Body of pancreas (tissue), 4 donors: Measurements from ENCODE around the gene TSR1. TPM values are rescaled to one million over a fixed set of nuclear protein-coding genes. Genes with fewer than 3 reads are reported as not detected.

Experiments used
- ATAC-seq: fragments of 150-250 bp; one replicate; pipeline ENCODE4 v1.9.1; 2016
- DNase-seq, 4 donors: peaks; one replicate each; pipeline ENCODE4 v3.0.0-alpha.2; 2019
- H3K27ac ChIP-seq, 4 donors: fragments of 200-600 bp; sonication (generic); 1 replicate in 3 of 4; 2 replicates in 1 of 4; pipeline versions ENCODE4 v1.5.1 to v1.6.1; 2016 to 2019; ENCODE audit warnings: mild to moderate bottlenecking in 1 of 4, mixed read lengths in 1 of 4, moderate library complexity in 1 of 4
- H3K27me3 ChIP-seq, 2 donors: fragments of 200-600 bp; sonication (generic); one replicate each; pipeline ENCODE4 v1.6.0; 2016; ENCODE audit warnings: mild to moderate bottlenecking in 1 of 2
- H3K36me3 ChIP-seq, 2 donors: fragments of 200-600 bp; sonication (generic); replicated peaks in 1 of 2; 2 replicates each; pipeline ENCODE4 v1.5.1; 2016; ENCODE audit warnings: low read depth in 2 of 2; ENCODE audit not compliant: insufficient read depth in 1 of 2
- H3K4me1 ChIP-seq: fragments of 200-600 bp; sonication (generic); one replicate; pipeline ENCODE4 v1.6.0; 2016
- H3K4me3 ChIP-seq, 2 donors: fragments of 200-600 bp; sonication (generic); 1 replicate in 1 of 2; 2 replicates in 1 of 2; pipeline ENCODE4 v1.5.1; 2016 to 2019
- H3K9me3 ChIP-seq, 3 donors: fragments of 200-600 bp; sonication (generic); 1 replicate in 2 of 3; 2 replicates in 1 of 3; pipeline ENCODE4 v1.5.1; 2016
- POLR2A ChIP-seq, 3 donors: fragments of 450-650 bp; IDR thresholded peaks; one replicate each; pipeline ENCODE4 v1.6.1; 2016; ENCODE audit warnings: antibody characterized with exemption in 3 of 3, mild to moderate bottlenecking in 2 of 3
- WGBS, 2 donors: methylation state at CpG; one replicate each; pipeline ENCODE4 v1.1.5; 2017; 5-methylcytosine and 5-hydroxymethylcytosine counted together
- intact Hi-C: fragments of 100-400 bp; cut with DNase I; formaldehyde crosslinking; loops from one replicate; pipeline ENCODE4 v1.15.1; 2023
- small RNA-seq: library from RNA; depleted of rRNA; stranded (forward); fragments of <200 nt; gene quantifications from one replicate; pipeline ENCODE3, GENCODE V24; 2016
- total RNA-seq, 2 donors: library from RNA; depleted of rRNA; stranded (reverse); fragments of >200 nt; gene quantifications; one replicate each; pipeline ENCODE4 v1.1.0, GENCODE V29; 2016
- TF ChIP-seq, protein P1 (sequence below), 7 experiments: fragments of 450-650 bp in 4 of 7; fragments of 200-600 bp in 3 of 7; sonication (generic) in 3 of 7; IDR thresholded peaks; one replicate each; pipeline ENCODE4 v1.5.1; 2016 to 2019; ENCODE audit warnings: antibody characterized with exemption in 7 of 7

The TSR1 gene
- total RNA-seq, 2 donors from 2014 or later: 24.9 to 59.3 TPM

DNA sequence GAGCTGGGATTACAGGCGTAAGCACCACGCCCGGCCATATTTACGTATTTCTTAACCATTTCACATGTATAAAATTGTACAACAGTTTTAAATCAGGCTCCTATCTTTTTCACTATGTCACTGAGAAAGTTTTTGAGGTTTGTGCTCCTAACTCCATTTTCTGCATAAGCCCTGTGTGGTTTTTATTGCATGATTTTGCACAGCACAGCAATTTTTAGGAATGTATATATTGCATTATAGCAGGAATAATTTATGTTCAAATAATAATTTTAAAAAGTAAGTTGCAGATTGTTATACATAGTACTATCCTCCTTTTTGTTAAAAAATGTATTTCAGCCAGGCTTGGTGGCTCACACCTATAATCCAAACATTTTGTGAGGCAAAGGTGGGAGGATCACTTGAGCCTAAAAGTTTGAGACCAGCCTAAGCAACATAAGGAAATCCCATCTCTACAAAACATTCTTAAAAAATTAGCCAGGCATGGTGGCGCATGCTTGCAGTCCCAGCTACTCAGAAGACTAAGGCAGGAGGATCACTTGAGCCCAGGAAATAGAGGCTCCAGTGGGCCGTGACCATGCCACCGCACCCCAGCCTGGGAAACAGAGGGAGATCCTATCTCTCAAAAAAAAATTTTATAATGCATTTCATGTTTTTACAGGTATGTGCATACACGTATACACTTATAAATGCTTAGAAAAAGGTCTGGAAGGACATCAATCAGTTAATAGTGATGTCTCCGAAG lies 58.7 kb downstream of the TSR1 start:
- Histone ChIP-seq H3K27ac (no peak overlapping the region), H3K9me3 (no peaks in the 10 kb centered on the region), H3K4me1 (no peaks in the 10 kb centered on the region), H3K36me3 (peaks cover 0 to 19% of the 10 kb centered on the region in 2 donors), H3K4me3 (no peak overlapping the region), H3K27me3 (no peaks in the 10 kb centered on the region)
- TF ChIP-seq, protein P1, sequence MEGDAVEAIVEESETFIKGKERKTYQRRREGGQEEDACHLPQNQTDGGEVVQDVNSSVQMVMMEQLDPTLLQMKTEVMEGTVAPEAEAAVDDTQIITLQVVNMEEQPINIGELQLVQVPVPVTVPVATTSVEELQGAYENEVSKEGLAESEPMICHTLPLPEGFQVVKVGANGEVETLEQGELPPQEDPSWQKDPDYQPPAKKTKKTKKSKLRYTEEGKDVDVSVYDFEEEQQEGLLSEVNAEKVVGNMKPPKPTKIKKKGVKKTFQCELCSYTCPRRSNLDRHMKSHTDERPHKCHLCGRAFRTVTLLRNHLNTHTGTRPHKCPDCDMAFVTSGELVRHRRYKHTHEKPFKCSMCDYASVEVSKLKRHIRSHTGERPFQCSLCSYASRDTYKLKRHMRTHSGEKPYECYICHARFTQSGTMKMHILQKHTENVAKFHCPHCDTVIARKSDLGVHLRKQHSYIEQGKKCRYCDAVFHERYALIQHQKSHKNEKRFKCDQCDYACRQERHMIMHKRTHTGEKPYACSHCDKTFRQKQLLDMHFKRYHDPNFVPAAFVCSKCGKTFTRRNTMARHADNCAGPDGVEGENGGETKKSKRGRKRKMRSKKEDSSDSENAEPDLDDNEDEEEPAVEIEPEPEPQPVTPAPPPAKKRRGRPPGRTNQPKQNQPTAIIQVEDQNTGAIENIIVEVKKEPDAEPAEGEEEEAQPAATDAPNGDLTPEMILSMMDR (IDR thresholded peaks at IDR 0.05): no peak
- TF ChIP-seq POLR2A (IDR thresholded peaks at IDR 0.05): no peak
- DNase-seq: no peak
- no peak for ATAC-seq
- WGBS, 2 donors: 93 to 94% methylated on average over 9 of the region's 9 CpGs
- intact Hi-C loops: no loop called here

DNA sequence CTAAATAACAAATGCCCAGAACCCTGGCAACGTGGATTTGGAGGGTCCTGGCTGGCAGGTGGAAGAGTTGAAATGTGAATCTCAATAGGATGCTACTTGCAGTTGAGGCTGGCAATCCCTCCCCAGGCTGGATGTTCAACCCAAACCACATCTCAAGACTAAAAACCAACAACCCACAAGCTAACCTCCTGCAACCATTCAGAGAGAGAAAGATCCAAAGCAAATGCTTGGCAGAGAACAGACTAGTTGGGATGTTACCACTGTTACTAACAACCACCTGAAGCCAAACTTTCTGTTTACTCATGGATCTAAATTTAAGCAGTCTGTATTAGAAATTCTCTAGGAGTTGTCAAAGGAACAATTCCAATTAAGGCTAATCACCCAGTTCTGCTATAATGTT lies 60.5 kb downstream of the TSR1 start:
- Histone ChIP-seq H3K9me3 (no peaks in the 10 kb centered on the region), H3K27ac (no peak overlapping the region), H3K27me3 (no peaks in the 10 kb centered on the region), H3K4me1 (no peaks in the 10 kb centered on the region), H3K36me3 (peaks cover 0 to 14% of the 10 kb centered on the region in 2 donors), H3K4me3 (no peak overlapping the region)
- TF ChIP-seq, protein P1 (IDR thresholded peaks at IDR 0.05): no peak
- no peak for TF ChIP-seq POLR2A (IDR thresholded peaks at IDR 0.05)
- WGBS, 2 donors: 56 to 90% methylated on average over 1 of the region's 1 CpG
- DNase-seq (no peak), ATAC-seq (no peak)
- intact Hi-C loops: no loop called here

GRCh38 chr17:2274414-2274813 lies 61.8 kb downstream of the TSR1 start:
- WGBS, 2 donors: 38 to 54% methylated on average over 2 of the region's 2 CpGs
- DNase-seq: no peak

More at GRCh38 chr17:2274414-2274813, 61.8 kb downstream of the TSR1 start:
- Histone ChIP-seq H3K27me3 (no peaks in the 10 kb centered on the region), H3K4me1 (no peaks in the 10 kb centered on the region), H3K36me3 (peaks cover 0 to 8% of the 10 kb centered on the region in 2 donors), H3K4me3 (no peak overlapping the region), H3K27ac (no peak overlapping the region), H3K9me3 (no peaks in the 10 kb centered on the region)
- no peak for ATAC-seq
- intact Hi-C loops: no loop called here
- TF ChIP-seq, protein P1 (IDR thresholded peaks at IDR 0.05): no peak
- TF ChIP-seq POLR2A (IDR thresholded peaks at IDR 0.05): no peak

Small RNA genes within 50 kb of the gene (small RNA-seq; reads per million reads assigned to genes)
- gene AC006435.3 (not detected), gene SNORD91A (1,750 reads per million, percentile 99 among the genes with 10 or more reads in this experiment), gene SNORD91B (402 reads per million, percentile 98 among the genes with 10 or more reads in this experiment)

Other genes with a start within 250 kb of the TSR1 start
- 10 to 100 TPM; 12.5 to 22.1 TPM for gene SMG6, start 32.7 kb downstream of the TSR1 start, total RNA-seq
- gene SRR, start 32.5 kb downstream of the TSR1 start, total RNA-seq: 1 to 10 TPM; 4.6 to 9.3 TPM
- gene SGSM2, start 1.0 kb upstream of the TSR1 start, total RNA-seq: 10 to 100 TPM; 32.7 to 77.5 TPM
- gene MNT, start 64.6 kb upstream of the TSR1 start, total RNA-seq: 10 to 100 TPM in 1 of 2 donors, 1 to 10 TPM in 1; 5.4 to 12.2 TPM
- 10 to 100 TPM; 12.9 to 24.1 TPM for gene METTL16, start 175.4 kb upstream of the TSR1 start, total RNA-seq